Hippocampal formation (tissue), 2 donors: ENCODE results near the gene NR2F1.
A peak's percentile ranks its signal among the peaks of the same experiment; 100 is the strongest.

Source experiments
- DNase-seq, 2 donors: peaks; one replicate each; lab custom pipeline; 2025; lab: John Stamatoyannopoulos, UW

Gene NR2F1

GRCh38 chr5:93590493-93590892, 7.5 kb downstream of the NR2F1 start:
- DNase-seq: no peak

- no peak for DNase-seq
Observed at GRCh38 chr5:93591323-93591945, 8.4 kb downstream of the NR2F1 start.

DNA sequence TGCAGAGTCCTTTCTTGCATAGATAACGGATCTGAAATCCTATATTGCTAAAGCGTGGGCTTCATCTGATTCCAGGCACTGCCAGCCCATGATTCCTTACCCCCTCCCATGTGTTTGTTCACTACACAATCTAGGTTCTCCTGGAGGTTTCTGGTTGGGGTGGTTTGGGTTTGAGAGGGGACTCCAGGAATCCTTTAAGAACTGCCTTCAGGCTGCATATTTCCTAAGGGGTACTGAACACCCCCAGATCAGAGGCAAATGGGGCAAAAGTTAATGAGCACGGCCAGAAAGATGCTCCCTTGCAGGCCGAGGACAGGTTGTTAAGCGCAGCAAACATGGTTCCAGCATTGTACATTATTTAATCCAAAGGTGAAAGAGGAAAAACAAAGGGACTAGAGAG, 9.9 kb downstream of the NR2F1 start:
- DNase-seq: no peak

- DNase-seq: no peak
Observed at GRCh38 chr5:93593476-93594131, 10.6 kb downstream of the NR2F1 start.

GRCh38 chr5:93594591-93595419, 11.8 kb downstream of the NR2F1 start:
- DNase-seq: no peak

- no peak for DNase-seq
Observed at GRCh38 chr5:93595420-93596147, 12.6 kb downstream of the NR2F1 start.

DNA sequence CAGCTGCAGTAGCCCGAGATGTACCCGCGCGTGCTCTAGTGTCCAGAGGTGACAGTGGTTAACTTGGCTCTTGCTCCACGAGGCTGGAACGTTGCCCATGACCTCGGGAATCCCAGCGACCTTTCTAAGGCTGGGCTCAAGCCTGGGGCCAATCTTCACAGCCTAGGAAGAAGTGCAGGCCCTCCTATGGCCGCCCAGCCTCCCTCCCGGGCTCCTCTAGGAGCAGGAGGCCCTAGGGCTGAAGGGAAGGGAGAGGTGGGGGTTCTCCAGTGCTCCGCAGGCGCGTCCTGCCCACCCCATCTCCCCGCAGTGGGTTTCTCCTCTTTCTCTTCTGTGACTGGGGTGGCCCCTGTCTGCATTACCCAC, 13.3 kb downstream of the NR2F1 start:
- no peak for DNase-seq

GRCh38 chr5:93596676-93597490, 13.9 kb downstream of the NR2F1 start:
- DNase-seq: no peak

DNA sequence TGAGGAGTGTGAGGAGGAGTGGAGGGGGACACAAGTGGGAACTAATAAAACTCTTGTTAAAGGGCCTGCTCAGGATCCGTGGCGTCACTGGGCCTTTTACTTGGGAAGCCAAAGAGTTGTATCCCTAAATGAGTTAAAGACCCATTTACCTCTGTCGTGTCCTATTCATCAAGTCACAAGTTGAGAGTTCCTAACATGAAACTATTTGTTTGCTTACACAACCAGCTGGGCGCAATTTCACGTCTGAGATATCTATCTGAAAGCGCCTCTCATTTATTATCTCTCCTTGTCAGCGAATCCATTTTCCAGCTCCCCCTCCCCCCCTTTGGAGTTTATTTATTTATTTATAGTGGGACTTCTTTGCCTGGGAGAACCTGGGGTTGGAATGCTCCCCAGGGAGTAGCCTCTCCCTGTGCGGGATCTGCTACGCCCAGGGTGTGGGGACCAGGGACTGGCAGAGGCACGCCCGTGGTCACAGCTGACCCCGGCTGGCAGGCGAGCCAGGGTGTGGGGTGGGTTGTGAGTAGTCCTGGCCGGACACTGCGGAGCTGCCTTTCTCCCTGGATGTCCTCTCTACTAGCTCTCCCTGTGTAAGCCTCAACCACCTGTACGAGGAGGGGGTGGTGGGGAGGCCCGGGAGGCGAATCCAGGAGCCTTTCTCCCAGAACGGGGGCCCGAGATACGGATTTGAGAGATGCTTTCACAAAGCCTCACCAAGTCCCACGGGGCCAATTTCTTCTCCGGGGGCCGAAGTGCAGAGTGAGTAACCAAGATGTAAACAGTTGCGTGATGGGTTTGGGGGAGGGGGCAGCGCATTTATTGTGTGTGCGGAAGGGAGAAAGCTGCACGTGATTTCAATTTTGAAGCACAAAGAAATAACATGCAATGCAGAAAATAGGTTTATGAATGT, 15.3 kb downstream of the NR2F1 start:
- DNase-seq: no peak

- DNase-seq: no peak
Observed at GRCh38 chr5:93599001-93599379, 16.0 kb downstream of the NR2F1 start.

DNA sequence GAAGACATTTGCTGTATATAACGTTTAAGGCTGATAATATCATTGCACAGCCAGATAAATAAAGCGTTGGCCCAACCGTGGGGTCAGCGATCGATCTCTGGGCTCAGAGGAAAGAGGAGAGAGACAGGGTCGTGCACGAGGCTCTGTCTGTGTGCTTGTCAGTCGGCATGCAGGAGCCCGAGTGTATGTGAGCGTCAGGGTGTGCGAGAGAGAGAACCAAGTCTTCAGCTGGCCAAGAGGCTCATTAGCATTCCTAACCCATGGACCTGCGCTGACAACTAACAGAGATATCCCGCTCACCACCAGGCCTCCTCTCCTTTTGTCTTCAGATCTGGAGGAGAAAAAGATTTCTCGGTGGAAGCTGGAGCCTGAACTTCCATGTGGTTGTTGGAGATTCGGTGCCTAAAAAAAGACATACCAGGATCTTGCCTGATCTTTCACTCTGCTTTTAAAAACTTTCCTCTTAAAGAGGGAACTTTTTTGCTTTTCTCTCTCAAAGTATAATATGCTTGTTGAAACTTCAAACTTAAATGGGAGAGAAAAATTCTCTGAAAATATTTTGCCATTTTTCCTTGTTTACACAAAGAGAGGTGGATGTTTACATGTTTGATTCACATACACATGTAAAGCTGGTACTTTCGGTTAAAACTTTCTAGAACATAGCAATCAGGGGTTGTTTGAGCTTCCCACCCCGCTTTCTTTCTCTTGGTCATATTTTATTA, 16.5 kb downstream of the NR2F1 start:
- no peak for DNase-seq

DNA sequence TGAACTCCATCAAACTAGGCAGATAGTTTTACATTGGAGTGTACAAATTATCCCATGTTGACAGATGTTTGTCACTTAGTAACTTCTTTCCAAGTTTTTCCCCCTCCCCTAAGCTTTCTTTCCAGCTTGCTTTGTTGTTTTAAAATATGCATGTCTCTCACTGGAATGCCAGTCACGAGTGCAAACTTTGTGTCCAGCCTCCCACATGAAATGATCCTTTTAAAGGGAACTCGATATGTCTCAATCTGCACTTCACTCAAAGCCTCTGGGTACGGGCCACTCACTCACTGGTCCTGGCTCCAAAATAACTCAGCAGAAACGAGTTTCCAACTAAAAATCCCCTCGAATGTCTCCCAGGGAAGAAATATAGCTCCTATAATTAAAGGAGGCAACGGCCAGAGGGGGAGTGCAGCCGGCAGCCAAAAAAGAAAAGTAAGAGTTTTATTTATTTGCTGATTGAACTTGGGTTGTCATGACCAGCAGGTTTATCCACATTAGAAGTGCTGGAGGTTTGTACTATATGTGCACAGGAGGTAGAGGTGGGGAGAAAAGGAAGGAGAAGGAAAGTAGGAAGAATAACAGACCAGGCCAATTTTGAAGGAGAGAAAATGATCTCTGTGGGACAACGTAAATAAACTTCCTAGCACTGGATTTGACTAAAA, 17.5 kb downstream of the NR2F1 start:
- DNase-seq: no peak

GRCh38 chr5:93601071-93601801, 18.2 kb downstream of the NR2F1 start:
- peak in 1 of 2 donors; percentile 47 for DNase-seq

- no peak for DNase-seq
Observed at GRCh38 chr5:93601802-93602155, 18.8 kb downstream of the NR2F1 start.

GRCh38 chr5:93602241-93603077, 19.4 kb downstream of the NR2F1 start:
- DNase-seq: no peak

DNA sequence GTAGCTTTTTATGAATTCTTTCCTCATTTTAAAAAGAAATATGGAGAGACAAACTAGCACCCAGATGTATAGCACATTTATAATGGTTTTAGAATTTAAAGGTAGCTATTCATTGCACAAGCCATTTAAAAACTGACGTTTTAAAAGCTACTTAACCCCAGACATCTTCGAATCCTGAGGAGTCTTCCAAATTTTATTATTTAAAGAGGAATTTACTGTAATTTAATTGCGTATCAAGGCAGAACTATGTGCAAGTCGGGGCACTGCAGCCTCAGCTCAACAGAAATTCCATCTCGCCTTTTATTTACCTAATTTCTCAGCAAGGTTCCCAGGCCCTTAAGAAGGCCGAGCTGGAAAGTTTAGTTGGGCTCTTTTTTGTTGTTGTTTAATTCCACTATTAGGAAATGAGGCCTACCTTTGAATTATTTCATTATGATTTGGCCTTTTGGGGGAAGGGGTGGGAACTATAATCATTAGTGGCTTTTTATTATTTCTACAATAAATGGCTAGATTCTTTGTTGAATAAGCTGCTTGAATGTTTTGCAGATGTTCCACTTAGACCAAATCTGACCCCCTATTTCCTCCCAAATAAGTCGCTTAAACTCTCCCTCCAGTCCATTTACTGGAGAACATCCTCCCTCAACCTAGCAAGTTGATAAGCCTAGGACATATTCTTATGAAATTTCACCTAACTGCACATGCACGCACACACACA, 20.2 kb downstream of the NR2F1 start:
- no peak for DNase-seq
